HepG2 (cell line): ENCODE data around the gene FDPS. TPM values are rescaled to one million over a fixed set of nuclear protein-coding genes. Genes with fewer than 3 reads are reported as not detected.
A peak's percentile ranks its signal among the peaks of the same experiment; 100 is the strongest.

ENCODE experiments used
- HMG20A ChIP-seq: IDR thresholded peaks from 2 replicates; pipeline ENCODE4 v1.6.1; 2016; ENCODE audit warnings: borderline replicate concordance
- MEIS2 ChIP-seq: sonication (generic); formaldehyde crosslinking; IDR thresholded peaks from 2 replicates; pipeline ENCODE4 v1.9.0; 2021; ENCODE audit warnings: mild to moderate bottlenecking, missing genetic modification reagents
- RCOR2 ChIP-seq: IDR thresholded peaks from 2 replicates; pipeline ENCODE4 v1.6.1; 2016; ENCODE audit warnings: missing biosample characterization, missing genetic modification reagents
- ZEB1 ChIP-seq: IDR thresholded peaks from 2 replicates; pipeline ENCODE4 v1.6.1; 2012; ENCODE audit warnings: mild to moderate bottlenecking, low read depth, inconsistent platforms; ENCODE audit not compliant: insufficient replicate concordance
- ZFP82 ChIP-seq: sonication (generic); formaldehyde crosslinking; IDR thresholded peaks from 2 replicates; pipeline ENCODE4 v1.5.1; 2020; ENCODE audit warnings: mild to moderate bottlenecking, missing genetic modification reagents, borderline replicate concordance
- ZNF431 ChIP-seq: sonication (generic); formaldehyde crosslinking; IDR thresholded peaks from 2 replicates; pipeline ENCODE4 v1.9.0; 2022; ENCODE audit warnings: missing genetic modification reagents, low read depth, mild to moderate bottlenecking, borderline replicate concordance
- ZNF484 ChIP-seq: sonication (generic); formaldehyde crosslinking; IDR thresholded peaks from 2 replicates; pipeline ENCODE4 v1.5.1; 2020; ENCODE audit warnings: mild to moderate bottlenecking, low read depth, missing genetic modification reagents, borderline replicate concordance
- ZNF652 ChIP-seq: IDR thresholded peaks from 2 replicates; pipeline ENCODE4 v1.6.1; 2016; ENCODE audit warnings: low read depth, borderline replicate concordance
- polyA plus RNA-seq, 8 experiments: library from polyadenylated mRNA; depleted of rRNA in 3 of 8; stranded (reverse) in 7 of 8; unstranded in 1 of 8; fragments of >200 nt; fragmentation: Illumina TruSeq in 4 of 8; extraction: Trizol in 4 of 8; gene quantifications; 2 replicates each; pipeline versions ENCODE4 v1.2.1 to v1.2.3, GENCODE V29; 2011 to 2016; ENCODE audit warnings: low read depth in 4 of 8, missing spikeins in 1 of 8, mixed read lengths in 1 of 8; ENCODE audit not compliant: insufficient read depth in 1 of 8
- total RNA-seq, 5 experiments: library from RNA; depleted of rRNA; stranded (reverse); fragments of >200 nt; fragmentation: Illumina TruSeq; extraction: Trizol; gene quantifications; 2 replicates each; pipeline ENCODE4 v1.2.3, GENCODE V29; 2016; ENCODE audit warnings: low read depth in 1 of 5
- TF ChIP-seq, protein P1 (sequence below), 2 experiments: sonication (generic) in 1 of 2; formaldehyde crosslinking in 1 of 2; IDR thresholded peaks; 2 replicates each; pipeline versions ENCODE4 v1.6.1 to v1.9.0; 2014 to 2022; ENCODE audit warnings: antibody characterized with exemption in 1 of 2, borderline replicate concordance in 1 of 2, inconsistent platforms in 1 of 2, low read depth in 1 of 2, missing genetic modification reagents in 1 of 2
- TF ChIP-seq, protein P2 (sequence below): sonication (generic); formaldehyde crosslinking; conservative IDR thresholded peaks from 2 replicates; pipeline ENCODE4 v1.8.0; 2022; ENCODE audit warnings: missing genetic modification reagents
- TF ChIP-seq, protein P3 (sequence below): IDR thresholded peaks from 2 replicates; pipeline ENCODE4 v1.6.1; 2016; ENCODE audit warnings: missing compliant biosample characterization, missing genetic modification reagents, borderline replicate concordance
- TF ChIP-seq, protein P4 (sequence below): sonication (generic); formaldehyde crosslinking; IDR thresholded peaks from 2 replicates; pipeline ENCODE4 v1.5.0; 2020; ENCODE audit warnings: missing genetic modification reagents
- TF ChIP-seq, protein P5 (sequence below): IDR thresholded peaks from 2 replicates; pipeline ENCODE4 v1.6.1; 2012; ENCODE audit warnings: inconsistent platforms
- TF ChIP-seq, protein P6 (sequence below): IDR thresholded peaks from 2 replicates; pipeline ENCODE4 v1.6.1; 2016; ENCODE audit warnings: missing biosample characterization, missing genetic modification reagents, low read depth

The FDPS gene
- total and polyA plus RNA-seq, 2 of the 13 experiments (the other 11 are each of a cell fraction or from before 2014, with no cell fraction given): 264 to 519 TPM

DNA sequence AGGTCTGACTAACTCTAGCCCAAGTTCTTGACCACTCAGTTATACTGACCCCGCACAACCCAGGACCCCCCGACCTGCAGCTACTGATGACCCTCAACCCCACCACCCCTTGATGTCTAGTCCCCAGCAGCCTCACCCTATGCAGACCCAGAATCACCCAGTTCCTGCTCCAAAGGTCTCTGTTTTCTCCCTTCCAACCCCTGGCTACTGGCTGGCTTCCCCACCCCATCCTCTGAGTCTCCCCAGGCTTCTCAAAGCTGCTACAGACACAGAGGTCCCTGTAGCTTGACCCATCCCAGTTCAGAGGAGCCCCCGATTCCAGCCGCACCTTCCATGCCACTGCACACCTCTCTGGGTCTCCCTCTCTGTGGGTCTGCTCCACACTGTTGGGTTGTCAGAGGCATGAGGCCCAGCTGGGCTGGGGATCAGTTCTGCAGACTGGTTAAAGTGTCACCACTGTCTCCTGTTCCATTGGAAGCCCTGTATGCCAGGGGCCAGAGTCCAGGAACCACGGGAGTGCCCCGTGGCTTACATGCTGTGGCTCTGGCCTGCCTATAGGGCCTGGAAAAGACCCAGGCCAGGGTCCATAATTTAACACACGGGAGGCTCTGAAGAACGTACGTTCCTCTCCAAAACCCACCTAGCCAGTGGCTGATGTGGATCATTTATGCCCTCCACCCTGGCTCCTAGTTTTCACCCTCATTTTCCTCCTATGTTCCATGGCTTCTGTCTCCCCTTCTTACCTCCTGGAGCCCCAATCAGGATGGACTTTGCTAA, 7.9 kb upstream of the FDPS start (continued):
- TF ChIP-seq, protein P1, sequence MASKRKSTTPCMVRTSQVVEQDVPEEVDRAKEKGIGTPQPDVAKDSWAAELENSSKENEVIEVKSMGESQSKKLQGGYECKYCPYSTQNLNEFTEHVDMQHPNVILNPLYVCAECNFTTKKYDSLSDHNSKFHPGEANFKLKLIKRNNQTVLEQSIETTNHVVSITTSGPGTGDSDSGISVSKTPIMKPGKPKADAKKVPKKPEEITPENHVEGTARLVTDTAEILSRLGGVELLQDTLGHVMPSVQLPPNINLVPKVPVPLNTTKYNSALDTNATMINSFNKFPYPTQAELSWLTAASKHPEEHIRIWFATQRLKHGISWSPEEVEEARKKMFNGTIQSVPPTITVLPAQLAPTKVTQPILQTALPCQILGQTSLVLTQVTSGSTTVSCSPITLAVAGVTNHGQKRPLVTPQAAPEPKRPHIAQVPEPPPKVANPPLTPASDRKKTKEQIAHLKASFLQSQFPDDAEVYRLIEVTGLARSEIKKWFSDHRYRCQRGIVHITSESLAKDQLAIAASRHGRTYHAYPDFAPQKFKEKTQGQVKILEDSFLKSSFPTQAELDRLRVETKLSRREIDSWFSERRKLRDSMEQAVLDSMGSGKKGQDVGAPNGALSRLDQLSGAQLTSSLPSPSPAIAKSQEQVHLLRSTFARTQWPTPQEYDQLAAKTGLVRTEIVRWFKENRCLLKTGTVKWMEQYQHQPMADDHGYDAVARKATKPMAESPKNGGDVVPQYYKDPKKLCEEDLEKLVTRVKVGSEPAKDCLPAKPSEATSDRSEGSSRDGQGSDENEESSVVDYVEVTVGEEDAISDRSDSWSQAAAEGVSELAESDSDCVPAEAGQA (IDR thresholded peaks at IDR 0.05; ENCODE audit: low read depth): no peak; the same call in 1 of the 2 replicates
- TF ChIP-seq, protein P1 (CRISPR knock-in tag; IDR thresholded peaks at IDR 0.05; ENCODE audit: borderline replicate concordance): no peak
- TF ChIP-seq RCOR2 (peak; percentile 78), ZEB1 (peak; percentile 66), ZNF484 (CRISPR knock-in tag) (no peak), HMG20A (CRISPR knock-in tag) (peak; percentile 81; the same call in 1 of the 2 replicates), ZFP82 (CRISPR knock-in tag) (peak; percentile 97), ZNF431 (CRISPR knock-in tag) (peak; percentile 92; the same call in 1 of the 2 replicates), ZNF652 (CRISPR knock-in tag) (peak; percentile 67), MEIS2 (CRISPR knock-in tag) (peak; percentile 91)
- TF ChIP-seq, protein P2, sequence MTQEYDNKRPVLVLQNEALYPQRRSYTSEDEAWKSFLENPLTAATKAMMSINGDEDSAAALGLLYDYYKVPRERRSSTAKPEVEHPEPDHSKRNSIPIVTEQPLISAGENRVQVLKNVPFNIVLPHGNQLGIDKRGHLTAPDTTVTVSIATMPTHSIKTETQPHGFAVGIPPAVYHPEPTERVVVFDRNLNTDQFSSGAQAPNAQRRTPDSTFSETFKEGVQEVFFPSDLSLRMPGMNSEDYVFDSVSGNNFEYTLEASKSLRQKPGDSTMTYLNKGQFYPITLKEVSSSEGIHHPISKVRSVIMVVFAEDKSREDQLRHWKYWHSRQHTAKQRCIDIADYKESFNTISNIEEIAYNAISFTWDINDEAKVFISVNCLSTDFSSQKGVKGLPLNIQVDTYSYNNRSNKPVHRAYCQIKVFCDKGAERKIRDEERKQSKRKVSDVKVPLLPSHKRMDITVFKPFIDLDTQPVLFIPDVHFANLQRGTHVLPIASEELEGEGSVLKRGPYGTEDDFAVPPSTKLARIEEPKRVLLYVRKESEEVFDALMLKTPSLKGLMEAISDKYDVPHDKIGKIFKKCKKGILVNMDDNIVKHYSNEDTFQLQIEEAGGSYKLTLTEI (CRISPR knock-in tag): no peak
- TF ChIP-seq, protein P3, sequence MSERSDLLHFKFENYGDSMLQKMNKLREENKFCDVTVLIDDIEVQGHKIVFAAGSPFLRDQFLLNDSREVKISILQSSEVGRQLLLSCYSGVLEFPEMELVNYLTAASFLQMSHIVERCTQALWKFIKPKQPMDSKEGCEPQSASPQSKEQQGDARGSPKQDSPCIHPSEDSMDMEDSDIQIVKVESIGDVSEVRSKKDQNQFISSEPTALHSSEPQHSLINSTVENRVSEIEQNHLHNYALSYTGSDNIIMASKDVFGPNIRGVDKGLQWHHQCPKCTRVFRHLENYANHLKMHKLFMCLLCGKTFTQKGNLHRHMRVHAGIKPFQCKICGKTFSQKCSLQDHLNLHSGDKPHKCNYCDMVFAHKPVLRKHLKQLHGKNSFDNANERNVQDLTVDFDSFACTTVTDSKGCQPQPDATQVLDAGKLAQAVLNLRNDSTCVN (CRISPR knock-in tag): peak; percentile 84
- TF ChIP-seq, protein P4, sequence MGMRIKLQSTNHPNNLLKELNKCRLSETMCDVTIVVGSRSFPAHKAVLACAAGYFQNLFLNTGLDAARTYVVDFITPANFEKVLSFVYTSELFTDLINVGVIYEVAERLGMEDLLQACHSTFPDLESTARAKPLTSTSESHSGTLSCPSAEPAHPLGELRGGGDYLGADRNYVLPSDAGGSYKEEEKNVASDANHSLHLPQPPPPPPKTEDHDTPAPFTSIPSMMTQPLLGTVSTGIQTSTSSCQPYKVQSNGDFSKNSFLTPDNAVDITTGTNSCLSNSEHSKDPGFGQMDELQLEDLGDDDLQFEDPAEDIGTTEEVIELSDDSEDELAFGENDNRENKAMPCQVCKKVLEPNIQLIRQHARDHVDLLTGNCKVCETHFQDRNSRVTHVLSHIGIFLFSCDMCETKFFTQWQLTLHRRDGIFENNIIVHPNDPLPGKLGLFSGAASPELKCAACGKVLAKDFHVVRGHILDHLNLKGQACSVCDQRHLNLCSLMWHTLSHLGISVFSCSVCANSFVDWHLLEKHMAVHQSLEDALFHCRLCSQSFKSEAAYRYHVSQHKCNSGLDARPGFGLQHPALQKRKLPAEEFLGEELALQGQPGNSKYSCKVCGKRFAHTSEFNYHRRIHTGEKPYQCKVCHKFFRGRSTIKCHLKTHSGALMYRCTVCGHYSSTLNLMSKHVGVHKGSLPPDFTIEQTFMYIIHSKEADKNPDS (CRISPR knock-in tag): no peak
- TF ChIP-seq, protein P5, sequence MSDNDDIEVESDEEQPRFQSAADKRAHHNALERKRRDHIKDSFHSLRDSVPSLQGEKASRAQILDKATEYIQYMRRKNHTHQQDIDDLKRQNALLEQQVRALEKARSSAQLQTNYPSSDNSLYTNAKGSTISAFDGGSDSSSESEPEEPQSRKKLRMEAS: peak; percentile 92
- TF ChIP-seq, protein P6, sequence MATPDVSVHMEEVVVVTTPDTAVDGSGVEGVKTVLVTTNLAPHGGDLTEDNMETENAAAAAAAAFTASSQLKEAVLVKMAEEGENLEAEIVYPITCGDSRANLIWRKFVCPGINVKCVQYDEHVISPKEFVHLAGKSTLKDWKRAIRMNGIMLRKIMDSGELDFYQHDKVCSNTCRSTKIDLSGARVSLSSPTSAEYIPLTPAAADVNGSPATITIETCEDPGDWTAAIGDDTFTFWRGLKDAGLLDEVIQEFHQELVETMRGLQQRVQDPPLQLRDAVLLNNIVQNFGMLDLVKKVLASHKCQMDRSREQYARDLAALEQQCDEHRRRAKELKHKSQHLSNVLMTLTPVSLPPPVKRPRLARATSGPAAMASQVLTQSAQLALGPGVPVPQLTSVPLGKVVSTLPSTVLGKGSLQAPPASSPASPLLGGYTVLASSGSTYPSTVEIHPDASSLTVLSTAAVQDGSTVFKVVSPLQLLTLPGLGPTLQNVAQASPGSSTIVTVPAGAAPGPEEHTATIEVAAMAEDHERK (CRISPR knock-in tag): peak; percentile 22; the same call in 1 of the 2 replicates
